Fibroblast of skin of left quadriceps (primary cell): ENCODE results near the gene MKNK1.
A peak's percentile ranks its signal among the peaks of the same experiment; 100 is the strongest.

ENCODE experiments used
- DNase-seq, 2 experiments: peaks; one replicate each; pipeline ENCODE4 v3.0.0-alpha.2; 2013; ENCODE audit warnings: low read depth in 2 of 2

The MKNK1 gene

DNA sequence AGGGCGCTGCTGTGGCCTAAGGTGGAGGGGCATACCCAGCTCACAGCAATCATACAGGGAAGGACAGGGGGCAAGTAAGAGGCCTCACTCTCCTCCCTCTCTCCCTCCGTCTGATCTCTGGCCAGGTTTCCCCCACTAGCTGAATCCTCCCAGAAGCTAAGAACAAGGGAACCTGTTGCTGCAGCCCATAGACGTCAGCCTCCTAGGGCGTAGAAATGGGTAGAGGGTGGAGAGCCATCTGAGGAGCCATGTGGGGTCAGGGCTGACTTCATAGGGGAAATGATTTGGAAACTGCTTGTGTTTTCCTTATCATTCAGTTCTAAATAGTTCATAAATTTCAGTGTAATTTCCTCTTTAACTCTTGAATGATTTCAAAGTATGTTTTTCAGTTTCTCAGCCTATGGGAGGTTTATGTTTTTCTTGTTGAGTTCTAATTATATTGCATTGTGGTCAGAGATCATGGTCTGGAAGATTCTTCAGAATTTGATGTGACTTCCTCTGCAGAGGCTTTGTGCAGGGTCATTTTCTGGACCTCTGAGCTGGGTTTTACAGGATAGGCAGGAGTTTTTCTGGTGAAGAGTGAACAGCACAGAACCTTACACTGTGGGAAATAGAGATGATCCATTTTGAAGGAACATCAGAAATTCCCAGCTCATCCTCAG lies 14.8 kb upstream of the MKNK1 start:
- no peak for DNase-seq

DNA sequence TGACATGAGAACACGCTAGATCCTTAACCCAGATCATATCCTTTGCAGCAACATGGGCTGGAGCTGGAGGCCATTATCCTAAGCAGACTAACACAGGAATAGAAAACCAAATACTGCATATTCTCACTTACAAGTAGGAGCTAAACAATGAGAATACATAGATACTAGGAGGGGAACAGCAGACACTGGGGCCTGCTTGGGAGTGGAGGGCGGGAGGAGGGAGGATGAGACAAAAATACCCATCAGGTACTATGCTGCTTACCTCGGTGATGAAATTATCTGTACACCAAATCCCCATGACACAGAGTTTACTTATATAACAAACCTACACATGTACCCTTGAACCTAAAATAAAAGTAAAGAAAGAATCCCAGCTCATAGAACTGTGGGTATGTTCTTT lies 13.8 kb upstream of the MKNK1 start:
- no peak for DNase-seq

DNA sequence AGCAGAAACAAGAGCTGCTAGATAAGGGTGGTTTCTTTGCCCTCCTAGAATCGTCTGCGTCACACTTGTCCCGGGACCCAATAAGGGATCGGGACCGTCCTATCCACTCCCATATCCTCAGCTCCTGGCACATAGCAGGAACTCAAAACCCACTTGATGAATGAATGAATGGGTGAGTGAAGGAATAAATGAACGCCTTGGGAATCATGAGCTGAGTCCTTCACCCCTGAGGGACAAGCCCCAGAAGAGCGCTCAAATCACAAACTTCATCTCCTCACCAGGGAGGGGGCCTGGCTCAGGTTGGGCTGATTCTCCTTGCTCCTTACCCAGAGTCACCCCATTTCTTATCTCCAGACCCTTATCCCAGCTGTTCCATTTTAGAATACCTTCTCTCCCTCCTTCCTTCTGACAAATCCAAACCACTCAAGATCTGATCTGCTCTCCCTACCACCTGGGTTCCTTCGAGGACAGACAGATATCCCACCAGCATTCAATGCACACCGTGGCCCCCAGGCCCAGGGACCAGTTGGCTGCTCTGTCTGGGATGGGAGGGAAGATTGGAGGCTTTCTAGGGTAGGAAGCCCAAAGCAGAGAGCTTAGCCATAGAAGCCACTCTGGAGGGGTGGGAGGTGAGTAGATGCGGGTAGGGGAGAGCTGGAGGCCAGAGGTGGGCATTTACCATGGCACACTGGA lies 13.2 kb upstream of the MKNK1 start:
- DNase-seq = no peak

DNA sequence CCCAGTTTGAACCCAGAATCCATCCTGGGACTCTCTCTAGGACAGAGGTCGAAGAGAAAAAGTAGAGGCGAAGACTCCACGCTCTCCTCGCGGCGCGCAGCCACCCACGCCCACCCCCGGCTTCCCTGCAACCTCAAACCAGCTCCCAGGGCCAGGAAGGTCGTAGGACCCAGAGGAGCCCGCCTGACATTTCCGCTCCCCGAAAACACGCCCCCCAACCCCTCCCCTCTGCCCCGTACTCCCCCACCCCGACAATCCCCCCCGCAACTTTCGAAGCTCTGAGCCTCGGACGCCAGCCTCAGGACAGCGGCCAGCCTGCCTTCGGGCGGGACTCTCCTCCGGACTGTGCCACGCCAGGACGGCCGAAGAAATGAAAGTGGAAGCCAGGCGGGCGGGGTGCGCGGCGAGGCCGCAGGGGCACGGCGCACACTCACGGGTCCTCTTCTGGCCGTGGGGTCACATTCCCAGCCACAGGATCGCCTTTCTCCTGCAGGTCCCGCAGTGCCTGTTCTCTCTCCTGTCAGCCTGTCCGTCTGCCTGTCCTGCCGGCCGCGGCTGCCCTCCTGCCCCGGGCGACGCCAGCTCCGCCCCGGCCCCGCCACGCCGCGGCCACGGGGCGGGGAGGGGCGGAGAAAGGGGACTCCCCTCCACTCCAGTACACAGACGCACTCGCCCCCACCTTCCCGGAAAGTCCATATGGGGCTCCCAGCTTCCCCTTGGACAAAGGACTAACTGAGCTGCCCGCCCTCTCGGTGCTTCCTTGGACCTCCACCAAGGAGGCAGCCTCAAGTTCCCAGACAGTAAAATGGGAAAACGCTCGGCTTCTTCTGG lies 12.4 kb upstream of the MKNK1 start, which contains the start of gene MOB3C:
TSS of gene MOB3C (minus strand) at position 535 of the 831 bp plus-strand sequence. CDS start 3,490 bp downstream, outside the sequence.
- DNase-seq = peak; percentile 32 to 40

DNA sequence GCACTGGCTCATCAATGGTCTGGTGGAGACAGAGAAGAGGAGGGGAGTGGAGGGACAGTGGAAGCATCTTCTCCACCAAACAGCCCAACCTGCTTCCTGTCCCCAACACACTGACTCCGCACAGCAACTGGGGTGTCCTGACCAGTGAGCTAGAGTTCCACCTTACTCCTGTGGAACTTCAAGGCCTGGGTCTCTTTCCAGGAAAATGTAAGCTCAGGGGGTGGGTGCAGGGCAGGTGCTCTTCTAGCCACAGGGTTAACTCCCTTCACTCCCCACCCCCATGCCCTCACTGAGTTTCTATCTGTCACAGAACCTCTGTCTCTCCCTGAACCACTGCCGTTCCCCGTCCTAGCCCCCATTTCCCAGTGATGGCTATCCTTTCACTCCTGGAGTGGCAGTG lies 11.7 kb upstream of the MKNK1 start:
- DNase-seq = no peak

DNA sequence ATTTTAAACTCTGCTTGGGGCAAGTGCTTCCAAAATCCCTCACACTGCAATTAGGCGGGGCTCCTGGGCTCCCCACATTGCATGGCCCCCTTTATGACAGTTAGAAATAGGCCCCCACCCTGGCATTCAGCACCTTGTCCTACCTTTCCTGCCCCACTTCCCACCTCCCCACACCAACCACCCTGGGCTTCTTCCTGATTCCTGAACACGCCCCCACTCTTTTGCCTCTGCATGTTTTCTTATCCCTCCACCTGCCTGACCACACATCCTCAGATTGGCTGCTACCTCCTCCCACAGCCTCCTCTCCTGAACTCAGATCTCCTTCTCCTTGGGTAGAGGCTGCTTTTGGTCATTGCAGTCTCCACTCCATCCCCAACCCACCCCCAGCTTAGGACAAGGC lies 11.0 kb upstream of the MKNK1 start:
- no peak for DNase-seq

DNA sequence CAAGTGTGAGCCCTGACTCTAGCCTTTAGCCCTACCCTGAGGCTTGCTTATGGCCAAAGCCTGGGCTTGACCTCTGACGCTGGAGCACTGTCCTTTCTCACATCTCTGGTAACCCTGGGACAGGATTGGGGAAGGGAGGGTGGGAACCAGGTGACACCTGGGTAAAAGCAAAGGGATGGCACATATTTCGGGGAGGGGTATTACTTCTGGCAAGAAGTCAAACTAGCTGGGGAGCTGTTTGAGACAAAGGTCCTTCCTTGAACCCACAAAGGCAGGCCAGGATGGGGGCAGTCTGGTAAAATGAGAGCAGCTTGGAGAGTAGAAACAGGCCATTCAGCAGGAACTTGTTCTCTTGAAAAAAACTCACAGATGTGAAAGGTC lies 10.5 kb upstream of the MKNK1 start:
- no peak for DNase-seq

DNA sequence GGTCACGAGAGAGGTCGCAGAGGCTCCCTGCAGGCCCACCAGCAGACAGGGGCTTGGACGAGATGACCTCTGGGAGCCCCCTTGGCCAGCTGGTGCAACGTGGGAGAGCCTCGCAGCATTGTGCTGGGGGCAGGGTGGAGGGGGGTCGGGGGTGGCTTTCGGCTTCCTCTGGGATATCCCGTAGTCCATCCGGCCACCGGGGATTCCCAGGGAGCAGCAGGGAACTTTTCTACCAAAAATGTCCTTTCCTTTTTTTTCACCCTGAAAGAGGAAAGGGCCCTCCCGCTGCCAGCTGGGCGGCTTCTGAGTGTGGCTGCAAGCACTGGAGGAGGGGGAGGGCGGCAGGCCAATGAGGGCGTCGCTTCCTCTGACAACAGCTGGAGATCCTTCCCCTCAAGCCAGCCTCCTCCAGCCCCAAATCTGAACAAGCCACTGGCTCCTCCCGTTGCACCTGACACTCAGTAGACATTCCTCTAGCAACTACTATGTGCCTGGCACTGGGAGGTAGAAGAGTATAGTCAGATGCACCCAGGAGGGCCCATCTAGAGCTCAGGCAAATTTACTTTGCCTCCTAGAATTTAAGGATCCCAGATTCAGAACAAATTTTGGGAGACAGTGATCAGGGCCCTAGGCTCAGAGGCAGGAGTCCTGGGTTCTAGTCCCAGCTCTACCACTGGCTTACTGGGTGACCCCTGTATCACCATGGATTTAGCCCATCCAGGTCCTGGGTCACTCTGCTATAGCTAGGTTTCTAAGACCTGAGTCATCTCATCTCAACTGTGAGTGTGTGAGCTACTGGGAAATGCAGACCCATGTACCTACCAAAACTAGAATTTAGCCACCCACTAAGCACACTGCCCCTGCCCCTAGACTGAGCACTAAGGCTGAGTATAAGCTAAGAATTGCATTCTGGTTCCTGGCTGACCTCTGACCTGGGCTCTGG lies 9.9 kb upstream of the MKNK1 start:
- DNase-seq = peak in 1 of 2 experiments; percentile 14

DNA sequence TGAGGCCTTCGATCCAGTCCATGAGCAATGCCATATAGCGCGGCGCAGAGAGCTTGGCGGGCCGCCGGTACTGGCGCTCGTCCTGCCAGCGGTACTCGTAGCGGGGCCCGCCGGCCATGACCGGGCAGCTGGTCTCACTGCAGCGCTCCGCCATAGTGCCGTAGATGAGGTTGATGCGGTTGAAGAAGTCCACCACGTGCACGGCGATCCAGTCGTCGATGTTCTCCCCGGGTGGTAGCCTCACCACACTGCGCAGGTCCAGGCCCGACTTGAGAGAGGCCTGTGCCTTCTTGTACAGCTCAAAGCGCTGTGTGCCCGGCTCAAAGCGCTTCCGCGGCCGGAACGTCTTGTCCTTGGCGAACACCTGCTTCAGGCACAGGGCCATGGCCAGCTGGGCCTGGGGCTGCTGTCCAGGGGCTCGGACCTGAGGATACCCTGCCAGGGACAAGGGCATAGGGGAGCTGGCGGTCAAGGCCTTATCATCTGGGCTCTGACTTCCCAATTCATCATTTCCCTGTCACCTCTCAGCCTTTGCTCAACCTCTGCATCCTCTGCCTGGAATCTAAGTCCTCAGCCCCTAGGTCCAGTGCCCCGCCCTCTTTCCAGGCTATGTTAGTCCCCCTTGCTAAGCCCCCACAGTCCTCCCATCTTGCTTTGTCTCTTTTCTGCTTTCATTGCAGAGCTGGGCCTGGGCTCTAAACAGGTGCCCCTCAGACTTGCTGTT lies 9.0 kb upstream of the MKNK1 start:
- no peak for DNase-seq

DNA sequence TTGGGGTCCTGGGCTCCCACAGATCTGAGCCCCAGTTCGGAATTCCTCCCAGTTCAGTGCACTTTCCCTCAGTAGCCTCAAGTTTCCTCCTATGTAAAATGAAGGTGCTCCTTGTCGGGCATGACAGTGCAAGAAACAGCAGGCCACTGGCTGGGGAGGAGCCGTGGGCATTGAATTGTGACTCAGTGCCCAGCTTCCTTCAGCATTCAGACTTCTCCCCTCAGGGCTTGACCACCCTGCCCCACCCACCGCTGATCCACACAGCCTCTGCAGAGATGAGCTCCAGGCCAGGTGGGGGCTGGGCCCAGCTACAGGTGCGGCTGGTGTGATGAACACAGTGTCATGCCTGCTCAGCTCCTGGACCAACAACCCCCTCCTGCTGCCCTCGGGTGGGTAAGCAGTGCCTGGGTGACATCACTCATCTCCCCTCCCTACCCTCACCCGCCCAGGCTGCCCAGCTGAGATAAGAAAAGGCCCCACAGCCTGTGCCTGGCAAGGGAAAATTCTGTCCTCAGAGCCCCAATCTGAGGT lies 7.7 kb upstream of the MKNK1 start:
- no peak for DNase-seq

DNA sequence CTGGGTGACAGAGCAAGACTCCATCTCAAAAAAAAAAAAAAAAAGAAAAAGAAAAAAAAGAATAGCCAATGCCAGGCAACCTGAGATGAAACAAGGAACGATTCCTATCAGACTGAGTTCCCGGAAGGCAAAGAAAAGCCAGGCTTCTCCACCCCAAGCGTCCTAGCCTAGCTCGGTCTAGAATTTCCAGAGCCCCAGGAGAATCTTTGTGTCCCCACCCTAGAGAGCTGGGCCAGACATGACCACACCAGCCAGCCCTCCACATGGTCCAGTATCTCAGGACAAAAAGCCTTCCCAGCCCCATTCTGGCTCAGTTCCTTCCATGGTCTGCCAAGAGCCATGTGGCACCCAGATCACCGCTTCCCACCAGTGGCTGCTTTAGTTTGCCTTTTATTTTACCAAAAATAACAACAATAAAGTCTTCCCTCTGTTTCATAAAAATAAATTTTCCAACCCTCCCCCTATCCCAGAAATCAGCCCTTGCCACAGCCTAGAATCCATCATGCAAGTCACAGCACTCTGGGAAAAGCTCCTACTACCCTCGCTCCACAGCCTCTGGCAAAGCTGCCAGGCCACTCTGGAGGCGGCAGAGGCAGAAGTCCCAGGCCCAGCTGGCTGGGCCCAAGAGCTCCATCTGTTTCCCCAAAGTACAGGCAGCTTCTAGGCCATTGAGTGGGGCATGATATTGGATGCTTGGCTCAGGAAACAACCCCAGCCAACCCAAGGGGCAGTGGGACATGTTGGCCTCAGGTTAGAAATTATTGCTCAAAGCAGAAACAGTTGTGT lies 3.5 kb upstream of the MKNK1 start:
- no peak for DNase-seq

DNA sequence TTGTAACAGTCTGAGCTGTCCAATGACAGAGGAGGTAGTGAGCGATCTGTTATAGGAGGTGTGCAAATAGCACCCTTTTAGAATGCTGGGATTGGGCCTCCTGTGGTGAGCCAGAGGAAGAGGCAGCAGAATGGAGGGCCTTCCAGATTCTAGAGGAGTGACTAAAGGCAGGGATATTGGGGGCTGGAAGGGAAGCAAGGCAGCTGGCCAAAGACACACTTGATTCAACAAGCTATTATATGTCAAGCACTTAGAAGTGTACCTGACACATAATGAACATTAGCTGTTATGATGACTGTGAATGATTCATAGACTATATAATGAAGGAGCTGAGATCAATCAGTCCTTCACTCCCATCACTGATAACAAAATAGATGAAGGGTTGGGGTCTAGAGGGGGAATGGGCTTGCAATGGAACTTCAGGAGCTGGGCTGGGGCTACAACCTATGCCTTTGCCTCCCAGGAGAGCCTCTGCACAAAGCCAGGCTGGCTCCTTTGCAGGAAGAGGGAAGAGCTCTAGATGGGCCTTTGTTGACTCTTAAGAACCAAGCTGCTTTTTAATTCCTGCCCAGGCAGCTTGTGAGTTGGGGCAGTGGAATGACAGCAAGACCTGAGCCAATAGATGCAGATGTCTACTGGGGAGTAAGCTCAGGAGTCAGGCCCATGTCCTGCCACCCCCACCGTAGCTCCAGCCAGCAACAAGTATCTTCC lies 2.3 kb upstream of the MKNK1 start:
- no peak for DNase-seq

DNA sequence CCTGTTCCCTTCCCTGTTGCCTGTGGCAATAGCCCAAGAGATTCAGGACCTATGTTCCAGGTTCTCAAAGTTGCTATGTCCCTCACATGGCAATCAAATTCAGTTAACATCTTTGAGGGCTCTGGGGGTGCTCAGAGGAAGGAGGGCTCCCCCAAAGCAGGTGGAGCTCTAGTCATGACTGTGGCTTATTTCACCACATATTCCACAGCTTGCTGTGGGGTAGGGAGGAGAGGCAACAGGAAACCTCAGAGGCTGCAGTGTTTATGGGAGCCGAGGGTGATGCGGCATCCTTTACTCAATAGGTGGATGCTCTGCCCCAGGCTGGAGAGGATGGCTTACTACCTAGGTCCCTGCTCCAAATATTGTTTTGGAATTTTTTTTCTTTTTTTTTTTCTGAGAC lies 1.2 kb upstream of the MKNK1 start:
- no peak for DNase-seq

DNA sequence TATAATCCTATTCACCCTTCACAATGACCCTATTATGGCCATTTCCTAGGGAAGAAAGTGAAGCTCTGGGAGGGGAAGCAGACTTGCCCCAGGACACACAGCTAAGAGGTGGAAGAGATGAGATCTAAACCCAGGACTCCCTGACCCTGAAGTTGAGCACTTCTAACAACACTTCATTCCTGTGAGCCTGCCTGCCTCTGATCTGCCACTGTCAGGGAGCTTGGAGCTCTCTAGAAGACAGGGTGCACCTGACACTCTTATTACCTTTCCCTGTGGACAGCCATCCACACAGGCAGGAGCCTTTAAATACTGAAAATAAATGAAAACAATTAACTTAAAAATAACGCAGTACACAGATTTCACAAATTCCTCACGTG lies 599 bp downstream of the MKNK1 start:
- DNase-seq = no peak

DNA sequence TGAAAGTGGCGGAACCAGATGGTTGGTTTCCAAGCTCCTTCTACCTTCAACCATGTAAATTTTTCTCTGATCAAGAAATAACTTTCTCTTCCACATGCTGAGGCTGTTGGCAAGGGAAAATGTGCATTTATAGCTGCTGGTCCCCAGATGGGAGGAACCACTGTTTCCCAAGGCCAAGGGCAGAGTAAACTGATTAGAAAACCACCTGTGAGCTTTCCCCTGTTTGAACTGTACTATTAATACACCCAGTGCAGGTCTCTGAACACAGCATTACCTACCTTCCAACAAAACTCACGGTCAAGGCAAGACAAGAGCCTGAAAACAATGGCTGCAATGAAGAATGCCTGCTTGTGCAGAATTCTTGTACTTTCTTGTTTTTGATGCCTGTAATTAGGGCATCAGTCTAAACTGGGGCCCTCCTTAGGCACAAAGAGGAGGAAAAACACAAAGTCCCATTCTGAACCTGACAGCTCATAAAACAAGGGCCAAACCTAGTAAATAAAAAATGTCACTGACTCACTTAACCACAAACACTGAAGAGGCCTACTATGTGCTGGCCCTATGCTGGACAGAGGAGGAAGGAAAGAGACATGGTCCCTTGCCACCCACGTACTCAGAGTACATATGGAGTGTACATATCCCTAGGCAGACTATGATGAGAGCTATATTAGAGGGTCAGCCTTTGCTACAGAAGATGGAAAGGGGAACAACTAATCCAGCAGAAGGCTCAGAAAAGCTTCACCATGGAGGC lies 2.6 kb downstream of the MKNK1 start:
- DNase-seq = no peak

DNA sequence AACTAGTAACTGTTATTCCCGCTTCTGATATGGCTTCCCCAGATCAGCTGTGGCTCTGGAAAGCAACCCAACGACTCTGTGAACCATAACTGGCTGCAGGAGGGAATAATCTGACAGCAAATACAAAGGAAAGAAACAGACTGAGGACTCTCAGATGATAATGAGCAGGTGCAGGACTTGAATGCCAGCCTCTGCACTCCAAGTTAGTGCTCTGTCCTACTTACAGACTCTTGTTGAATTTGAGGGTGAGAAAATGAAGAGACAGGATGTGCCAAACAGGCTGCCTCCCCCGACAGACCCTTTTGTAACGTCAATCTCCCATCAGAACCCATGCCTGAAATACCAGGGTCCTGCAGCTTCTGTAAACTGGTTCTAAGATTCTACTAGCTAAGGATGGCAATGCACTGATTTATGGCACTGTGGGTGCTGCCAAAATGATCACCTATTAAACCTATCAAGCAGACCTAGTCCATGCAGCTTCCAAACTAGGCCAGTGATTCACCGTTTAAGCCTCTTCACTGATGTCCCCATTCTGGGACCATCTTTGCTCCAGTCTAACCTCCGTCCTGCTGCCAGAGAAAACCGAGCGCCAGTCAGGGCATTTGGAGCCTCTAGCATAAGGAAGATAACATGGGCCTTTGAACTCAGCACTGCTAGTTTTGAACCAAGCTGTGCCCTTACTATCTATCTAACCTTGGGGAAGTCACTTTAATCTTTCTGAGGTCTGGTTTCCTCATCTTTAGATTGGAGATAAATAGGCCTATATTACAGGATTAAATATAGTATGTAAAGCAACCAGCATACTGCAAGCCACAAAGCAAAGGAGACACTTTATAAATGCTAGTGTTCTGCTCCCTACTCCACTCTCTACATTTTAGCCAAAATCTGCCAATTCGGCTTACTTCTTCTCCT lies 4.8 kb downstream of the MKNK1 start:
- no peak for DNase-seq

DNA sequence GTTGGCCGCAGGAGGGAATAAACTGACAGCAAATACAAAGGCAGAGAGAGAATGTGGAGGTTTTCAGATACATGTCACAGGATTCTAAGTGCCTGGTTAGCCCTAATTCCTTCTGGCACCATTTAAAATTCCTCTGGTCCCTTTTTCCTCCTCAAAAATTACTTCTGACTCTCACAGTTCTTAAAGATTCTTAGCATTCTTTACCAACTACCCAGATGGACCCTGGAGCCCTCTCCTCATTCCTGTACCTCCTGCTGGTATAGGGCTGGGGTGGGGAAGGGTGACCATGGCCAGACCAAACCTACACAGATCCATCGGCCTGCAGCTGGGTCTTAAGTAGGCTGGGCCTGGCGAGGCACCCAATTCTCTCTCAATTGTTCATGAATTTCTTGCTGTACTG lies 7.2 kb downstream of the MKNK1 start:
- no peak for DNase-seq
